GM19452 (cell line): ENCODE measurements around the gene NSG1.

Experiments used
- ATAC-seq: cut with Tn5 transposase; IDR thresholded peaks from one replicate; pipeline ENCODE4 v1.9.1; 2021; ENCODE audit not compliant: unreplicated experiment

NSG1 gene

DNA sequence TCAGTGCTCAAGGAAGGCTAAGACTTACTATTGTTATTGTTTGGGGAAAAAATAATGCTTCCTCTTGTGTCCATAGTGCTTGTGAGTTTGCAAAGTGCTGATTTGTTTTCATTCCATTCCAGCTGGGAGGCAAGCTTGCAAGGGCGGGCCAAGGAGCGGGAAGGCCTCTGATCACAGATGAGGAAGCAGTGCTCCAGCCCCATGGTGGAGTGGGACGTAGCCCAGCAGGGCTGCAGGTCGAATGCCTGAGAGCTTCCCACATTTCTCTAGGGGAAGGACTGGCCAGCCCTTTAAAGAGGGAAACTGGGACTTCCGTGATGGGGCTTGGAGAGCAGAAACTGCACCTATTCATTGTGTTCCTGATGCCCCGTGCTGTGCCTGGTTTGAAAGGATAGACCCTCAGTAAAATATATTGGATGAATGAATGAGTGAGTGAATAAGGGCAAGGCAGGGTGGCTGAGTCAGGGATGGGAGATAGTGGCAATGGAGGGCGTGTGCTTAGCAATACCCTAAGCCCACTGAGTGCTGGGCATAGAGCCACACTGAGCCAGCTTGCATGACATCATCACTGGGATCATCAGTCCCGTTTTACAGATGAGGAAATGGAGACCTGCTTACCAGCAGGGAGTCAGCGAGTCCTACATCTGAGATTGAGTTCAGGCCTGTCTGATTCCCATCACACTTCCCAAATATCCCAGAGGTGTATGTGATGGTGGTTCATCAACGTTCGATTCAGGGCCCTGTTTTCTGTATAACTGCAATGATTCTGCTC is 17.9 kb upstream of the NSG1 start:
- ATAC-seq, result no peak

- no peak for ATAC-seq
These were observed 12.4 kb upstream of the NSG1 start for GRCh38 chr4:4374388-4375098.

DNA sequence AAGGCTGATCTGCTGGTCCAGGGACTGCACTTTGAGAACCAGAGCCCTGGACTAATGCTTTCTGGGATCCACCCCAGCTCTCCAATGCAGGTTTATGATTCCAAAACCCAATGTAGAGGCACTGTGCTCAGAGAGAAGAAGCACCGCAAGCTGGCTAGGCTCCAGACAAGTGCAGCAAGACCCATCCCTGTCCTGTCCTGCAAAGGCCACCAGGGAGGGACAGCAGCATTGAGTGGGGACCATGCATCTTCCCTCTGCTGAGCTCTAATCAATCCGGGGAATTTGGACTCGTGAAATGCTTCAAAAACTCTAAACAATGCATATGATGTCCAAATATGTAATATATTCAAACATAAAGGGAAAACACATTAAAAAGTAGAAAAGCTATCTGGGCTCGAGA is 10.8 kb upstream of the NSG1 start:
- ATAC-seq, result no peak

DNA sequence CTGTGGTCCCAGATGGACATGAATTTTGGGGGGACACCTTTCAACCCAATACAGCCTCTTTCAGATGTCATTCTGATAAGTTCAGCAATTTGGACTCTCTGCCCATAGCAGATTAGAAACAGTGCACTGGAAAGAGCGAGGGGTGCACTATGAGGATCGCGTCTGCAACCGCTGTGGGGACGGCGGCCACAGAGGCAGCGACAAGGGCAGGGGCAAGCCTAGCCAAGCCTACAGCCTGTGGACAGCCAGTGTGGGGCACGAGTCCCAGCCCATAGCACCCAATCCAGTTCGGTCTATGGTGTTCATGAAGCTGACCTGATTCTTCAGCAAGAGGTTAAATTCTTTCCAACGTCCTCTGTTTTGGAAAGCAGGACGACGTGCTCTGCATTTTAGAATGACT is 9.7 kb upstream of the NSG1 start:
- ATAC-seq, result no peak

- ATAC-seq, result no peak
These were observed 9.0 kb upstream of the NSG1 start for GRCh38 chr4:4377732-4378460.

DNA sequence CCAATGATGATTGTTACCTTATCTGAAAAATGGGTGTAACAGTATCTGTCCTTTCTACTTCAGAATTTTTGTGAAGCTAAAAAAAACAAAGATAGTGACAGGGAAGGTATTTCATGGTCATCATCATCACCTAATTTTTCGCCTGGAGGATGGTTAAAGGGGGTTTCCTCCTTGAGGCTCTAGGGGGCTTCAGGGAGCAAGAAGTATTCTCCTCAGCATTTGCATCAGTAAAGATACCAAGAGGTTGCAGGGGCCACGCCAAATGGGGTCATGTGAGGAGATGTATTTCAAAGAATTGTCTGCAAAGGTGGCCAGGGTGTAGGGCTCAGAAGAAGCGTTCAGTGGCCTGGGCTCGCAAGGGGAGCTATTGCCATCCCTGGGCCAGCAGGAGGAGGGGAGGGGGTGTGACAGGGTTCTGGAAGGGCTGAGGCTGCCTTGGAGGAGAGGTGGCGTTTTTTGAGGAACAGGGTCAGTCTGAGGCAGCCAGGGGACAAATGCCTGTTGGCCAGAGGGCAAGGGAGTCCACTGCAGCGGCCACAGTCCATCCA is 7.3 kb upstream of the NSG1 start:
- ATAC-seq, result no peak

DNA sequence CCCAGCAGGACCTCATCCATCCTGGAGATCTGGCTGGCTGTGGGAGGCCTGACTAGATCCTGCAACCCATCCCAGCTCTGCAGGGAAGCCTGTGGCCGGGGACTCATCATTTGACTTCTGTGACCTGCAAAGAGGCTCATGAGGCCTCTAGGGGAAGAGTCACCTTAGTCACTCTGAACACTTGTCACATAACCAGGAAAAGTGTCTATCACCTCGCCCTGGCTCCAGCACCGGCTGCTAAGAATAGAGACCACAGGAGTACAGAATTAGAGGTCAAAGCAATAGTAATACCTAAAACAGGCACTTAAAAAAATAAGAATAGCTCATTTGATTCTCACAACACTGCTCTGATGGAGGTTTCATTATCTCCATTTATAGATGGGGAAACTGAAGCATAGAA is 3.8 kb upstream of the NSG1 start:
- no peak for ATAC-seq

DNA sequence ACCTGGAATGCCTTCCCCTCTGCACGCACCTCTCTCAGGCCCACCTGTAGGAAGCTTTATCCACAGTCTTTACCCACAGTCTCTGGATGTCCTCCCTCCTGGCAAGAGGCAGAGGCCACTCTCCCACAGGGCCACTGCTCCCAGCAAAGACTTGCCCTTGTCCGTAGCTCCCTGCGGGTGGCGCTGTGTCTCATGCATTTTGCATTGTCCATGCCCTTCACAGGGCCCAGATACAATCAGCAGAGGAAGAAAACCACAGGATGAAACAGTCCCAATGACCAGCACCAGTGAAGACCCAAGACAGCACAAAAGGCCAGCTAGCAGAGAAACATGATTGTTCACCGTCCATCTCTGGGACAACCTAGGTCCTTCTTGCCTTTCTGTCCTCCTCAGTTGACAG is 2.1 kb upstream of the NSG1 start:
- ATAC-seq, result no peak

- ATAC-seq, result no peak
These were observed 1.1 kb upstream of the NSG1 start for GRCh38 chr4:4385729-4386295.

- ATAC-seq, result no peak
These were observed 586 bp upstream of the NSG1 start for GRCh38 chr4:4386296-4386735.

DNA sequence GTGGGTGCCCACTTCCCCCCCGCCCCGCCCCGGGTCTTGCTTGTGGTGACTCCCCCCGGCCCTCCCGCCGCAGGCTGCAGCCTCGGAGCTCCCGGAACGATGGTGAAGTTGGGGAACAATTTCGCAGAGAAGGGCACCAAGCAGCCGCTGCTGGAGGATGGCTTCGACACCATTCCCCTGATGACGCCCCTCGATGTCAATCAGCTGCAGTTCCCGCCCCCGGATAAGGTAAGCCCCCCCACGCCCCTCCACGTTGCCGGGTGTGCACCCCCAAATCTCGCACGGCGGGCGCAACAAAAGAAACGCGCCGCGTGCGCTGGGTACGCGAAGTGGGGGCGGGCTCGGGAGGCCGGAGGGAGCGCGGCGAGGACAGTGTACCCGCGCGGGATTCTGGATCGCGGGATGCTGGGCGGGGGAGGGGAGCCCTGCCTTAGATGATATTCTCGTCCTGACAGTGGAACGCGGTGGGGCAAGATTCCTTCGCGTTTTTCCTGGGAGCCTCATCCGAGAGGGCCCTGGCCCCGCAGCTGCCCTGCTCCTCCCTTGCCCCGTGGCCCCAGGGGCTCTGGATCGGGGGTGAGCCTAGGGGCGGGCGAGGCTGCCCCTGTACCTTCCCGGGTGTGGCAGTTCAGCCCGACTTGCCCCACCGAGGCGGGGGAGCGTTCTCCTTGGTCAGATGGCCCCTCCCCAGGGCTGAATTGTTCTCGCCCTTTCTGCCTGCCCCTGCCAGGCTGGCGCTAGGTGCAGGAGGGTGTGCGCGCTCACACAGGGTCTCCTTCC is 819 bp downstream of the NSG1 start:
- ATAC-seq, result no peak

GRCh38 chr4:4388311-4388790 is 1.4 kb downstream of the NSG1 start:
- no peak for ATAC-seq

DNA sequence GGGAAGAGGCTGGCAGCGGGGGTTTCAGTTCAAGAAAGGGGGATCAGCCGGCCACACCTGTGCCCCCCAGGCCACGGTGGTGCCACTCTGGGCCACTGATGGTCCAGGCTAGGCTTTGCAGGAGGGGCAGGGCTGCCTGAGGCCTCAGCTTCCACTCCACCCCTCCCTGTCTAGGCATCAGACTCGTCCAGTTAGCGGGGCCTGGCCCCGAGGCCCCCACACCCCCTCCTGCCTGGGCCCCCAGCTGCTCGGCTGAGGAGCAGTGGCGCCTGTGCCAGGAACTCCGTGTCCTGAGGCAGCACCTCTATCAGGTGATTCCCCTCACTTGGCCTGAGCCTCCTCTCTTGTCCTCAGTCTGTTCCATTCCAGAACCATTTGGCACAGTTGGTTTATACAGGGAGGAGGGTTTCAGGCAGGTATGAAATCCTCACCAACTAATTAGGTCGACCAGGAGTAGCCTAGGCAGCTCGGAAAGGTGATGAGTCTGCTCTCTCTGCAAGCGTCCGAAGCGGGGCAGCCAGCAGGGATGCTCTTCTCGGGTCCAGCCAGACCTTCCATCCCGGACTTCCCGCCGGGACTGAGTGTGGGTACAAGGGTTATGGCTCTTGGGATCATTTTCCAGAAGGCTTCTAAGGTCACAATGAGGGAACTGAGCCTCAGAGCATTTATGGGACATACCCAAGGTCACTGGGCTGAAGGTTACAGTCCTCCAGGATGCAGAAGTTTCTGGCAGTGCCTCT is 2.1 kb downstream of the NSG1 start:
- ATAC-seq, result no peak

GRCh38 chr4:4390046-4390445 is 3.1 kb downstream of the NSG1 start:
- ATAC-seq, result no peak

DNA sequence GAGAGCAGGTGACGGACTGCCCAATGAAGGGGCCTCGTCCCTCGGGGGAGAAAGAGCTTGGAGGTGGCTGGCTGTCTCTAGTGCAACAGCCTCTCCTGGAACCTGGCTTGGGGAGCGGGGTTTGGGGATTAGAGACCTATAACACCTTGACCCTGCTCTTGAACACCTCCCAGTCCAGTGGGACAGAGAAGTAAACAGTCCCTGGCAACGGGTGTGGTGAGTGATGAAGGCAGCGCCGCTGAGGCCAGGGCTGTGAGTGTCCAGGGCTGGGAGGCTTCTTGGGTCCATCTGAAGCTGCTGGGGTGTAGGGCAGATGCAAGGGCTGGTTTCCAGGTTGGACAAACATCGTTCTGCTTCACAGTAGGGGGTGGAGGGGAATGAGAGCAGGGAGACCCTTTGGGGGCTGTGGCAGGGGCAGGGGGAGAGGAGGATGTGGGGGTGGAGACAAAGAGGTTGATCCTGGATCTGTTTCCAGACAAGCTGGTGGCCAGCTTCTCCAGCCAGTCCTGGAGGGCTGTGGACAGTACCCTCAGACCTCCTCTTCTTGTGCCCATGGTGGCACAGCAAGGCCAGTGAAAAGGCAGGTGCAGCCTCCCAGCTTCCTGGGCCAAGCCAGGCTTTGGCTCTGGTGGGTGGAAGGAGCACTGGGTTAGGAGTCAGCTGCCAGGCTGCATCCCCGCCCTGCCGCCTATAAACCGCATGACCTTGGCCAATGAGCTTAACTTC is 3.8 kb downstream of the NSG1 start:
- ATAC-seq, result no peak

GRCh38 chr4:4391866-4392265 is 5.0 kb downstream of the NSG1 start:
- ATAC-seq, result no peak

GRCh38 chr4:4392501-4393183 is 5.7 kb downstream of the NSG1 start:
- ATAC-seq, result no peak

DNA sequence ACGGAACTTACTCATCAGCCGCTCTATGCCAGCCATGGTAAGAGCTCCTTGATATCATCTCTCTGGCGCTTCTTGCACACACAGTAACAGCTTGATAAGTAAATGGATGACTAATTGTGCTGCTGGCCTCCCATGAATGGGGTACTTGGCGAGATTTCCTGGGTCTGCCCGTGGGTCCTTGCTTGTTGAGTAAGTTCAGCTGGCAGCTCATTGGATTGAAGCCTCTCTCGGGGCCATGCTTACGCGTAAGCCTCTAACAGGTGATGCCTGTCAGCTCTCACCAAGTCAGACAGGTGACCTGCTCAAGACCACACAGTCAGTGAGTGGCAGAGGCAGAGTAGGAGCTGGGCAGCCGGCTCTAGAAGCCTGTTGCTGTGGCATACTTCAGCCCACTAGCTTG is 7.7 kb downstream of the NSG1 start:
- no peak for ATAC-seq
